NCI-H1436 (cell line): ENCODE results near the gene UTS2B.

Experiments used
- DNase-seq: peaks from one replicate; lab custom pipeline; 2025; lab: John Stamatoyannopoulos, UW

UTS2B gene

GRCh38 chr3:191352014-191352413, 21.7 kb upstream of the UTS2B start:
- DNase-seq: no peak

GRCh38 chr3:191350396-191351090, 20.2 kb upstream of the UTS2B start:
- no peak for DNase-seq

GRCh38 chr3:191348098-191348497, 17.8 kb upstream of the UTS2B start:
- no peak for DNase-seq

GRCh38 chr3:191347228-191347627, 16.9 kb upstream of the UTS2B start:
- DNase-seq: no peak

DNA sequence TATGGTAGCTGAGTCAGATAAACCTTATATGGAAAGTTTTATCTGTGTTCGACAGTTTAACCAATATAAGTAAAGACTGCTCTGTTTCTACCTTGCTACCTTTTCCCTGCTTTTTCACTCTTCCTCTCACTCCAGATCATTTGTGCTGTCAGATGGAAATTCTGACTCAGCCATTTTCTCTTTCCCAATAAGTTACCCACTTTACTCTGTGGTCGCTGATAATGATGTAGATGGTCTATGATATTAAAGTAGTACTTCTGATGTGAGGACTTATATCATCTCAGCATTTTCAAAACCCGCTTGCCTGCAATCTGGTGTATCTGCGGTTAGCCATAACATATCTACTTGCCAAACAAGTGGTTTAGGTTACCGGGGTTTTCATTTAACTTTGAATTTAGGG, 15.0 kb upstream of the UTS2B start:
- no peak for DNase-seq

DNA sequence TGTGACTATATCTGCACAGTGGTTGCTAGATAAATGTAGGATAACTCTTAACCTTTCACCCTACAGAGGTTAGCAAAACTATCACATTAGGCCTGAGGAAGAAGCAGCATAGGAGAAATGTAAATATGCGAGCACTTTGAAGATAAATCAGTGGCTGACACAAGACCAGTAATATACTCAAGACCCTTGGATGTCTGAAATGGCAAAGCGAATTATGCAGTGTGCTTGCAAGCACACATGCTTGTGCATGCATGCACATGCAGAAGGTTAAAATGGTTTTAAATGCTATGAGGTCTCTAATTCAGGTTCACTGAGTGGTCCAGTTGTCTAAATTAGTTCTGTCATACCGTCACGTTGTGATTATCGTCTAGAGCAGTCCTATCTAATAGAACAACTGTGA, 13.6 kb upstream of the UTS2B start:
- no peak for DNase-seq

DNA sequence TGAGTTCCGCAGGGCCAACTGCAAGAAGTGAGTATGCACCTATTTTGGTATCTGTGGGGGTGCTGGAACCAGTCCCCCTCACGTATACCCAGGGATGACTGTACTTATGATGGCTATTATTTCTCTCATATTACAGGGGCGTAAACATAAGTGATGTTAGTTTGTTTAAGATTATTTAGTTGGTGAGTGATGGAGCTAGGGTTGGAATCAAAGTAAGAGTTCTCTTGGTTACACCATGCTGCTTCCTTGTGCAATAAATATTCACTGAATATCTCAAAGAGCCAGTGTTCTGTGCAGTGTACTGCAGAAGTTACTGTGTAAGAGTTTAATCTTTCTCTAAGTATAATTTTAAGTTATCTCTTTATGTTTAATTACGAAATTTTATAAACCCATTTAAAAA, 12.8 kb upstream of the UTS2B start:
- no peak for DNase-seq

DNA sequence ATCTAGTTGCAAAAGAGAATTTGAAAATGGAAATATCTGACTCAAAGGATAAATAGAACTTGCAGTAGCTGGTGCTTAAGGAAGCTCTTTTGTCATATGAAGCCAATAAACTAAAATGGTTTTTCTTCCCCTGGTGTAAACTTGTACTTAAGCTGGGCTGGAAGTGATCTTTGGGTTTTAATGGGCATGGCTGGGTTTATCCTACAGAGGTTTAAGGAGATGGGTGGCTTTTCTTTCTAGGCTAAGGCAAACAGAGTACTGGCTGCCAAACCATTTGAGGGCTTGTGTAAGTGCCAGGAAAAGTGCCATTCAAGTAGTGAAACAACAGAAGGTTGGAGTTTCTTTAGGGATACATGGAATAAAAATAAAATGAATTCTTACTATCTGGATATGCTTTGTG, 12.1 kb upstream of the UTS2B start:
- no peak for DNase-seq

GRCh38 chr3:191342006-191342405, 11.7 kb upstream of the UTS2B start:
- no peak for DNase-seq

- DNase-seq: no peak
Observed at GRCh38 chr3:191340966-191341365, 10.6 kb upstream of the UTS2B start.

DNA sequence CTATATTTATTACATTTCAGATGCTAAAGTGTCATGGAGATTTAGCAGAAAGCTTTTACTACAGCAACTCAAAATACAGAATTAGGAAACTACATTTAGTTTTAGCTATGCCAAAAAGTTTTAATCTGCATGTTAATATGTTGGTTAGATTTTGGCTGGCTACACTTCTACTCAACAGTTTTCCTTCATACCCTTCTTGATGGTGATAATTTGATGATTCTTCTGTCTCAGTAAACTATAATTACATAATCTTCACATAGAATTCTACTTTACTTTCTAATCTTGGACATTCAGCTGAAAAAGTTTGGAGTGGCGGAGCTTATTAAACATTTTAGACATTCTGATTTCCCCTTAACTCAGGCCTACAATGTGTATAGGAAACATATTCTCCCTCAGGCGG, 10.0 kb upstream of the UTS2B start:
- DNase-seq: no peak

- no peak for DNase-seq
Observed at GRCh38 chr3:191339316-191339917, 9.1 kb upstream of the UTS2B start.

DNA sequence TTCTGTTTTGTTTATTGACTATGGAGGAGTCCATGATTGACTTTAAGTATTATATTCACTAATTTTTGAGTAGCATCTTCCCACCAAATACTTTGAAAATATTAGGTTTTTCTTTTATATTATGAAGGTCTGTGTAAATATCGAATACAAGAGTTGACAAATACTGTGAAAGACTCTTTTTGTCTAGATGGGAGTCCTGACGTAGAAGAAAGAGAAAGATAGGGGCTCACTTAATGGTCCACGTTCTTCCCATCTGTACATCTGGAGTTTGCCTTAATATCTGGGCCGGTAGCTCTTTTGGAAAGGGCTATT, 7.8 kb upstream of the UTS2B start:
- no peak for DNase-seq

DNA sequence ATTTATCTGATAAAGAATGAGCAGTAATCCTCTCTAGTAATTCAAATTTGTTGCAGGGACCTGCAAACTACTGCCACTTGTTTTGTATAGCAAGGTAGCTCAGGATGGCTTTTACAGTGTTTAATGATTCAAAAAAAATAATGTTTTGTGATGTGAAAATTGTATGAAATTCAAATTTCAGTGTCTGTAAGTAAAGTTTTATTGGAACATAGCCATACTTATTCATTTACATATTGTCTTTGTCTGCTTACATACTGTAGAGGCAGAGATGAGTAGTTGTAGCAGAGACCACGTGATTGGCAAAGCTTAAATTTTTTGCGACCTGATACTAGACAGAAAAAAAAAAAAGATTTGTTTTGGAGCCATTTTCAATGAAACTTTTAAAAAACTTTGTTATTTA, 6.5 kb upstream of the UTS2B start:
- DNase-seq: no peak

DNA sequence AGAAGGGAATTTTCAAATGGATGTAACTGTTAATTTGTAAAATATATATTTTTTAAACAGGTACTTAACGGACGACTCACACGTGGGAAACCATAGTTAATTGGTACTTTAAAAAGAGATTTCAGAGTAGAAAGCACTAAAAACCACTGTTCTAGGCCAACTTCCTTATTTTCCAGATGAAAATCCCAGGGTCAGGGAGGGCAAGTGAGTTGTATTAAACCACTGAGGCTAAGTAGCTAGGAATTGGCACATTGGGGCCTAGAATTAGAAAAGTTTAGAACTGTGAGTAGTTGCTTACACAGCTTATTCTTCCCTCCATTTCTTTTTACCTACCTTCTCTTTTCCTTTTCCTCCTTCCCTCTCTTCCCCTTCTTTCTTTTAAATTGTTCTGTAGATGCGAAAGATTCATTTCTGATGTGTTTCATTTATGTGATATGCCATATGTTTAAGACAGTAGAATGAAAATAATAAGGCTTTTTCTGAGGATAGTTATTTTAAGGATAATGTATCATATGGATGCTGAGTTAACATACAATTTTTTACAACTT, 4.1 kb upstream of the UTS2B start:
- DNase-seq: no peak

DNA sequence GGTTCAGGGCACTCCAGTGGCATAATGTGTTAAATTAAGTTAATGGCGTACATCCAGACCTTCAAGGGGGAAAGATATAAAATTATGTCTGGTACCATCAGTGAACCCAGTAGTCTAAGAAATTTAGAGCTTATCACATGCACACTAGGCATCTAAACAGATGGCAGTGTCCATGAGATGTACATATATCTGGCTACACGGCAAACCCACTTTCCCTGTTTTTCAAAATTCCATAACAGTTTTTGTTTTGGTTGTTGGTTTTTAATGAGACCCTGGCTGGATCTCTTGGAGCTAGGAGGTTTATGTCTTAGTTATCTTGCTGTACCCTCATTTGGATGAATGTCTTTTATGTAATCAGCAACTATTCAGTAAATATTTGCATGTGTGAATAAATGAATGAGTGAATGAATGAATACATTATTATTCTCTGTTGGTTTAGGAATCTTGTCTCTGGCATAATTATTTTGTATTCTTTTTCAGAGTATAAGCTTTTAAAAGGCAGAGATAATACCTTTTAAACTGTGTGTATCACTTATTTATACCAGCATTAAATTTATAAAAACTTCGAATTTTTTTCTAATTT, 3.1 kb upstream of the UTS2B start:
- no peak for DNase-seq

DNA sequence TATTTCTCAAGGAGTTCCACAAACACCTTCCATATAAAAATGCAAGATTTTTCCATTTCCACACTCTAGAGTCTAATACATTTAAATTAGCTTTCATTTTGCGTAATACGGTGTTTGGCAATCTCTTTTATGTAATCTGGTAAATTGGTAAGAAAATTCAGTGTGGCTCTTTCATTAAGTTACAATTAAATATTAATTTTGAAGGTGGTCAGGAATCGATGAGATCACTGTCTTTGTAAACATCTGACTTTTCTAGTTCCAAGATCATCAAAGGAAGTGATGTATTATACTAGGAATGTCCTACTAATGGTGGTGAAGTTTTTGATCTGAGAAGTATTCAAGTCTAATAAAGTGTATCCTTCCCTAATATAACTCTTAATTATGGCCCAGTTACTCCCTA, 1.1 kb upstream of the UTS2B start:
- no peak for DNase-seq

GRCh38 chr3:191330530-191331048, 263 bp upstream of the UTS2B start:
- no peak for DNase-seq

- DNase-seq: peak; percentile 73
Observed at GRCh38 chr3:191328962-191329653, 1.2 kb downstream of the UTS2B start, which contains the start of gene CCDC50. Gene CCDC50 (plus strand): TSS chr3:191329394. CDS start chr3:191329675, 281 bp downstream.

- DNase-seq: no peak
Observed at GRCh38 chr3:191328383-191328961, 1.9 kb downstream of the UTS2B start.

- no peak for DNase-seq
Observed at GRCh38 chr3:191327526-191327925, 2.8 kb downstream of the UTS2B start.

- DNase-seq: no peak
Observed at GRCh38 chr3:191324936-191325335, 5.4 kb downstream of the UTS2B start.
